ENCODE measurements around the gene FOXN3. TPM values are rescaled to one million over a fixed set of nuclear protein-coding genes. Genes with fewer than 3 reads are reported as not detected.

The FOXN3 gene
- total RNA-seq, 1 experiment from 2014 or later, result 8.8 TPM

GRCh38 chr14:89365061-89365801 lies 51.8 kb downstream of the FOXN3 start:
- POLR2A ChIA-PET, result no interaction called here
- H3K36me3 ChIP-seq (ENCODE audit: control insufficient read depth, insufficient read depth, low read length), result no peaks in the 10 kb centered on the region
- intact Hi-C loops (cut with micrococcal nuclease; ENCODE audit: unreplicated experiment), result no loop called here
- in situ Hi-C loops (cut with HindIII; ENCODE audit: low pct_unique_long_range_greater_than_20kb, low sequenced_read_pairs), result no loop called here
- H3K9me3 ChIP-seq (ENCODE audit: control insufficient read depth, insufficient read depth, low read depth, low read length), result no peaks in the 10 kb centered on the region
- H3K27me3 ChIP-seq (ENCODE audit: control insufficient read depth, insufficient read depth, low read length), result no peaks in the 10 kb centered on the region
- no peak overlapping the region for H3K4me3 ChIP-seq (ENCODE audit: low read depth in 2 of 2, low read length in 2 of 2)
- no peak for TF ChIP-seq REST (IDR thresholded peaks at IDR 0.05; ENCODE audit: insufficient read depth in 1 of 2, low read depth in 2 of 2, low read length in 1 of 2)
- no peak for TF ChIP-seq TCF7L2 (IDR thresholded peaks at IDR 0.05; ENCODE audit: low read depth, low read length)
- no peak for TF ChIP-seq SIN3A (IDR thresholded peaks at IDR 0.05; ENCODE audit: borderline replicate concordance, insufficient read depth, low read depth, low read length)
- no peak for TF ChIP-seq POLR2AphosphoS5 (IDR thresholded peaks at IDR 0.05; ENCODE audit: low read depth, low read length)
- TF ChIP-seq CTCF (IDR thresholded peaks at IDR 0.05), result no peak
- CTCF ChIA-PET, result no interaction called here
- ATAC-seq (no peak), DNase-seq (ENCODE audit: low read depth, low spot score) (no peak)
- no peak overlapping the region for H3K27ac ChIP-seq (ENCODE audit: low read length)
- no peaks in the 10 kb centered on the region for H3K4me1 ChIP-seq (ENCODE audit: control insufficient read depth, insufficient read depth, low read length)
- no TSS peak for BruUV-seq (replicated peaks)

- H3K4me1 ChIP-seq (ENCODE audit: control insufficient read depth, insufficient read depth, low read length), result no peaks in the 10 kb centered on the region
- CTCF ChIA-PET, result no interaction called here
- H3K36me3 ChIP-seq (ENCODE audit: control insufficient read depth, insufficient read depth, low read length), result no peaks in the 10 kb centered on the region
- no peak for TF ChIP-seq REST (IDR thresholded peaks at IDR 0.05; ENCODE audit: insufficient read depth in 1 of 2, low read depth in 2 of 2, low read length in 1 of 2)
- DNase-seq (ENCODE audit: low read depth, low spot score) (no peak), ATAC-seq (no peak)
- H3K27me3 ChIP-seq (ENCODE audit: control insufficient read depth, insufficient read depth, low read length), result no peaks in the 10 kb centered on the region
- H3K27ac ChIP-seq (ENCODE audit: low read length), result no peak overlapping the region
- BruUV-seq (replicated peaks), result no TSS peak
- H3K4me3 ChIP-seq (ENCODE audit: low read depth in 2 of 2, low read length in 2 of 2), result no peak overlapping the region
- intact Hi-C loops (cut with micrococcal nuclease; ENCODE audit: unreplicated experiment) (no loop called here), in situ Hi-C loops (cut with HindIII; ENCODE audit: low pct_unique_long_range_greater_than_20kb, low sequenced_read_pairs) (no loop called here)
- no peaks in the 10 kb centered on the region for H3K9me3 ChIP-seq (ENCODE audit: control insufficient read depth, insufficient read depth, low read depth, low read length)
- POLR2A ChIA-PET, result interaction anchor here (0.6 kb wide), 1 partner anchor 27 kb away, joined by 3 read pairs; no protein-coding TSS in a partner anchor
Measured at GRCh38 chr14:89364316-89364715, 52.7 kb downstream of the FOXN3 start.
